HEK293 (cell line): Measurements from ENCODE around the gene APOO.

ENCODE experiments used
- FEZF1 ChIP-seq: fragments of 450-650 bp; formaldehyde crosslinking; IDR thresholded peaks from 2 replicates; pipeline ENCODE4 v1.5.1; 2016; ENCODE audit warnings: missing biosample characterization, missing genetic modification characterization
- GLI2 ChIP-seq: fragments of 450-650 bp; formaldehyde crosslinking; IDR thresholded peaks from 2 replicates; pipeline ENCODE4; 2017; ENCODE audit warnings: missing biosample characterization, missing genetic modification characterization, low read depth, borderline replicate concordance
- KLF17 ChIP-seq: fragments of 450-650 bp; formaldehyde crosslinking; IDR thresholded peaks from 2 replicates; pipeline ENCODE4 v1.5.1; 2016; ENCODE audit warnings: missing biosample characterization, missing genetic modification characterization
- MEIS1 ChIP-seq: sonication (generic); formaldehyde crosslinking; IDR thresholded peaks from 2 replicates; pipeline ENCODE4 v1.8.1; 2022; ENCODE audit warnings: missing genetic modification reagents, mild to moderate bottlenecking, borderline replicate concordance
- MZF1 ChIP-seq: fragments of 450-650 bp; formaldehyde crosslinking; IDR thresholded peaks from 2 replicates; pipeline ENCODE4 v1.5.1; 2017; ENCODE audit warnings: missing biosample characterization, missing genetic modification characterization, borderline replicate concordance
- OVOL3 ChIP-seq: fragments of 450-650 bp; formaldehyde crosslinking; IDR thresholded peaks from 2 replicates; pipeline ENCODE4 v1.5.1; 2016; ENCODE audit warnings: missing biosample characterization, missing genetic modification characterization
- REST ChIP-seq: fragments of 450-650 bp; formaldehyde crosslinking; IDR thresholded peaks from 2 replicates; pipeline ENCODE4 v1.5.1; 2016; ENCODE audit warnings: missing biosample characterization, missing genetic modification characterization
- SP2 ChIP-seq: fragments of 450-650 bp; formaldehyde crosslinking; IDR thresholded peaks from 2 replicates; pipeline ENCODE4 v1.5.1; 2016; ENCODE audit warnings: missing biosample characterization, missing genetic modification characterization
- SP3 ChIP-seq: fragments of 450-650 bp; formaldehyde crosslinking; IDR thresholded peaks from 2 replicates; pipeline ENCODE4 v1.5.1; 2016; ENCODE audit warnings: missing biosample characterization, missing genetic modification characterization
- TSHZ1 ChIP-seq: fragments of 450-650 bp; formaldehyde crosslinking; IDR thresholded peaks from 2 replicates; pipeline ENCODE4 v1.5.1; 2016; ENCODE audit warnings: missing biosample characterization, missing genetic modification characterization, borderline replicate concordance
- WT1 ChIP-seq: fragments of 450-650 bp; formaldehyde crosslinking; IDR thresholded peaks from 2 replicates; pipeline ENCODE4 v1.5.1; 2016; ENCODE audit warnings: missing biosample characterization, missing genetic modification characterization
- YY1 ChIP-seq: fragments of 450-650 bp; formaldehyde crosslinking; IDR thresholded peaks from 2 replicates; pipeline ENCODE4 v1.5.1; 2018; ENCODE audit warnings: missing biosample characterization, missing genetic modification characterization
- ZBTB49 ChIP-seq: fragments of 450-650 bp; formaldehyde crosslinking; IDR thresholded peaks from 2 replicates; pipeline ENCODE4 v1.5.1; 2016; ENCODE audit warnings: missing biosample characterization, missing genetic modification characterization, low read depth
- ZBTB8A ChIP-seq: fragments of 450-650 bp; formaldehyde crosslinking; IDR thresholded peaks from 2 replicates; pipeline ENCODE4 v1.5.1; 2016; ENCODE audit warnings: missing biosample characterization, missing genetic modification characterization
- ZIC2 ChIP-seq: fragments of 450-650 bp; formaldehyde crosslinking; IDR thresholded peaks from 2 replicates; pipeline ENCODE4 v1.5.1; 2016; ENCODE audit warnings: missing biosample characterization, missing genetic modification characterization
- ZNF121 ChIP-seq: fragments of 450-650 bp; formaldehyde crosslinking; IDR thresholded peaks from 2 replicates; pipeline ENCODE4 v1.5.1; 2016; ENCODE audit warnings: missing biosample characterization, missing genetic modification characterization
- ZNF19 ChIP-seq: fragments of 450-650 bp; formaldehyde crosslinking; IDR thresholded peaks from 2 replicates; pipeline ENCODE4; 2016; ENCODE audit warnings: missing biosample characterization, missing genetic modification characterization, low read depth
- ZNF211 ChIP-seq: fragments of 450-650 bp; formaldehyde crosslinking; IDR thresholded peaks from 2 replicates; pipeline ENCODE4 v1.5.1; 2016; ENCODE audit warnings: low read depth, missing biosample characterization, missing genetic modification characterization
- ZNF302 ChIP-seq: fragments of 450-650 bp; formaldehyde crosslinking; IDR thresholded peaks from 2 replicates; pipeline ENCODE4 v1.5.1; 2016; ENCODE audit warnings: missing biosample characterization, missing genetic modification characterization, low read depth
- ZNF398 ChIP-seq: fragments of 450-650 bp; formaldehyde crosslinking; IDR thresholded peaks from 2 replicates; pipeline ENCODE4 v1.5.1; 2017; ENCODE audit warnings: missing biosample characterization, missing genetic modification characterization
- ZNF404 ChIP-seq: fragments of 450-650 bp; formaldehyde crosslinking; IDR thresholded peaks from 2 replicates; pipeline ENCODE4 v1.5.1; 2017; ENCODE audit warnings: missing biosample characterization, missing genetic modification characterization
- ZNF426 ChIP-seq: fragments of 450-650 bp; formaldehyde crosslinking; IDR thresholded peaks from 2 replicates; pipeline ENCODE4 v1.5.1; 2017; ENCODE audit warnings: missing biosample characterization, missing genetic modification characterization, mild to moderate bottlenecking, inconsistent platforms, moderate library complexity
- ZNF501 ChIP-seq: fragments of 450-650 bp; formaldehyde crosslinking; IDR thresholded peaks from 2 replicates; pipeline ENCODE4 v1.5.1; 2016; ENCODE audit warnings: missing biosample characterization, missing genetic modification characterization
- ZNF561 ChIP-seq: fragments of 450-650 bp; IDR thresholded peaks from 2 replicates; pipeline ENCODE4 v1.5.1; 2018; ENCODE audit warnings: missing biosample characterization, missing genetic modification characterization, borderline replicate concordance
- ZNF626 ChIP-seq: fragments of 450-650 bp; sonication (Bioruptor Pico); formaldehyde crosslinking; IDR thresholded peaks from 2 replicates; pipeline ENCODE4 v1.5.1; 2018; ENCODE audit warnings: missing biosample characterization, missing genetic modification characterization, inconsistent platforms
- ZNF692 ChIP-seq: fragments of 450-650 bp; formaldehyde crosslinking; IDR thresholded peaks from 2 replicates; pipeline ENCODE4 v1.5.1; 2016; ENCODE audit warnings: missing biosample characterization, missing genetic modification characterization
- ZNF777 ChIP-seq: fragments of 450-650 bp; formaldehyde crosslinking; IDR thresholded peaks from 2 replicates; pipeline ENCODE4 v1.5.1; 2017; ENCODE audit warnings: missing biosample characterization, missing genetic modification characterization, borderline replicate concordance
- ZNF785 ChIP-seq: fragments of 450-650 bp; formaldehyde crosslinking; IDR thresholded peaks from 2 replicates; pipeline ENCODE4 v1.5.1; 2016; ENCODE audit warnings: missing biosample characterization, missing genetic modification characterization

Gene APOO

GRCh38 chrX:23945206-23945605, 37.5 kb upstream of the APOO start (continued):
- TF ChIP-seq ZNF404: no peak
- TF ChIP-seq ZNF426: no peak
- no peak for TF ChIP-seq REST (tag by site-specific recombination)
- TF ChIP-seq GLI2 (tag by site-specific recombination): no peak
- TF ChIP-seq ZBTB8A (tag by site-specific recombination): no peak
- peak; percentile 24 for TF ChIP-seq WT1 (tag by site-specific recombination)
- no peak for TF ChIP-seq ZNF211 (tag by site-specific recombination)
- no peak for TF ChIP-seq ZNF19 (tag by site-specific recombination)
- TF ChIP-seq ZNF398 (tag by site-specific recombination): no peak
- TF ChIP-seq ZNF302 (tag by site-specific recombination): no peak
- TF ChIP-seq ZBTB49 (tag by site-specific recombination): no peak
- no peak for TF ChIP-seq ZNF785 (tag by site-specific recombination)
- no peak for TF ChIP-seq KLF17 (tag by site-specific recombination)
- TF ChIP-seq MEIS1 (CRISPR knock-in tag): no peak
- no peak for TF ChIP-seq SP3 (tag by site-specific recombination)
- no peak for TF ChIP-seq MZF1 (tag by site-specific recombination)
- TF ChIP-seq ZNF692 (tag by site-specific recombination): peak; percentile 61; the same call in 1 of the 2 replicates
- TF ChIP-seq TSHZ1: no peak
- TF ChIP-seq ZIC2 (tag by site-specific recombination): no peak
- TF ChIP-seq SP2 (tag by site-specific recombination): no peak
- no peak for TF ChIP-seq ZNF561 (tag by site-specific recombination)
- no peak for TF ChIP-seq ZNF777
- TF ChIP-seq ZNF501 (tag by site-specific recombination): no peak
- no peak for TF ChIP-seq ZNF121 (tag by site-specific recombination)
- TF ChIP-seq YY1: no peak
- TF ChIP-seq FEZF1 (tag by site-specific recombination): no peak
- no peak for TF ChIP-seq ZNF626 (tag by site-specific recombination)
- TF ChIP-seq OVOL3 (tag by site-specific recombination): no peak
